CD4-positive, alpha-beta T cell treated with Interleukin-6 at 100 ng/mL for 8 hours (primary cell): ENCODE results near the gene TDRD12.
"Not testable (repeated sequence)": the region's sequence is repeated elsewhere in the genome, so short reads cannot be mapped to it uniquely, and the experiment has no call there.

ENCODE experiments used
- DNase-seq: peaks from one replicate; pipeline ENCODE4 v3.0.0-alpha.2; 2020; ENCODE audit warnings: mixed read lengths, low spot score

The TDRD12 gene

DNA sequence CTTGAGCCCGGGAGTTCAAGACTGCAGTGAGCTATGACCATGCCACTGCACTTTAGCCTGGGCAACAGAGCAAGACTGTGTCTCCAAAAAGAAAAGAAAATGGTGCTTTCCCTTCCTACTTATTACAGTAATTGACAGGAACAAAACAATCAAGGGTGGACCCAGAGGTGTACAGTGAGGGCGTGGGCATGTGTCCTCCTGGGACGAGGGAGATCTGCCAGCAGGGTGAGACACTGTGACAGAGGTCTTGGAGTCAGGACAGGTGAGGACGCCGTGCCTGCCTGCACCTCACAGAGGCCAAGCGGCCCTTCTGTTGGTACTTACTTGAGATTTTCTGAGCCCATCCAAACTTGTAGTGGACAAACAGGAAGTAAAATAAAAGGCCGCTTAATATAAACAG lies 113.3 kb downstream of the TDRD12 start:
- DNase-seq, result not testable (repeated sequence)

DNA sequence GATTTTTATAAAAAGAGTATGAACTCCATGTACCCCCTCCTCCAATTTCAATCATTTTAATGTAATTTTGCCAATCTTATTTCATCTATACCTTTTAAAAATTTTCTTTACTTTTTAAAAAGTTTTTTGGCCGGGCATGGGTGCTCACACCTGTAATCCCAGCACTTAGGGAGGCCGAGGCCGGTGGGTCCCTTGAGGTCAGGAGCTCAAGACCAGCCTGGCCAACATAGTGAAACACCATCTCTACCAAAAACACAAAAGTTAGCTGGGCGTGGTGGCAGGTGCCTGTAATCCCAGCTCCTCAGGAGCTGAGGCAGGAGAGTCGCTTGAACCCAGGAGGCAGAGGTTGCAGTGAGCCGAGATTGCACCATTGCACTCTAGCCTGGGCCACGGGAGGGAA lies 113.8 kb downstream of the TDRD12 start:
- DNase-seq, result not testable (repeated sequence)

DNA sequence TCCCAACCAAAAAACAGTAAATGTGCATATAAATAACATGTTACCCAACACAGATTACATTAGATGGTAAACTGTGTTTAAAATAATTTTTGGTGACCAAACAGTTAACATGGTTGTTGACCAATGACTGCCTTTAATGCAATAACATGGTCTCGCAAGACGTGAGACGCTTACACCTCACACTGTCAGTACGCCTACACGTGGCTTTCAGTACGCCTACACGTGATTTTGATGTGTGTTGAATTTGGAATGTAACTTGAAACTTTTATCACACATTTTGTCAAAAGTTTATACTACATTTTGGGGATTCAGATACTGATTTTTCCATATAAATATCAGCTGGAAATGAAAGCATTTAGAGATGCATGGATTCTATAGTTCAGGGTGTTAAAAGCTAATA lies 118.0 kb downstream of the TDRD12 start:
- no peak for DNase-seq

DNA sequence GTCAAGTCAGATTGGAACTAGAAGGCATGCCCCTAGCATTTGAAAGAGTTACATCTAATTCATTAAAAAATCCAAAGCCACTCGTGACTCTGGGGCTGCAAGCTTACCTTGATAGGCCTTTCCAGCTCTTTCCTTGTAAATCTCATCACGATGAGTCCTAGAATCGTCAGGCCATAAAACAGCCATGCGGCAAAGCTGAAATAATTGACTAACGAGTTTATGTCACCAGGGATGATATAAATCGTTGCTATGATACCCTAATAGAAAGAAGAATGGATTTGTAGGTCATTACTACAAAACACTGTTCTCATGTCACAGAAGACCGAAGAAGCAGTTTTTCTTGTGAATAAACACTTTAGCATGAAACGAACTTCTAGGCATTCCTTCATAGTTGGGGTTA lies 122.5 kb downstream of the TDRD12 start:
- no peak for DNase-seq

DNA sequence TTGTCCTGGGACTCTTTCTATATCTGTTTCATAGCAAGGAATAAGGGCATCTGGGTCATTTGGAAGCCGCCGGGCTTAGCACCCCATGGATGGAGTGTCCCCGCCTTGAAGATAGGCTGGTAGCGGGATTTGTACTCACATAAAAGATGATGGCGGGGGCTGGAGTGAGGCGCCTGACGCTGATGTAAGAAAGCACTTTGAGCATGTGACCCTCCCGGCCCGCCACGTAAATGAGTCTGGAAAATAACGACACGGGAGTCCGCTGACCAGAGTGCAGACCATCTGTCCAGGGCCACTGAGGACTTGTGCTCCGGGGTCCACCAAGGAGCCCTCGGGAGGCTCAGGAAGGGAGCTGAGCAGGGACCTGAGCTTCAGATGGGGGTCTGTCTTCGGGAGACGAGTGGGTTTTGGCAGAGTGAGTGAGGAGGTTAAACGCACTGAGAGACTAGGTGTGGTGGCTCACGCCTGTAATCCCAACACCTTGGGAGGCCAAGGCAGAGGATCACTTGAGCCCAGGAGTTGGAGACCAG lies 124.2 kb downstream of the TDRD12 start:
- DNase-seq, result no peak

DNA sequence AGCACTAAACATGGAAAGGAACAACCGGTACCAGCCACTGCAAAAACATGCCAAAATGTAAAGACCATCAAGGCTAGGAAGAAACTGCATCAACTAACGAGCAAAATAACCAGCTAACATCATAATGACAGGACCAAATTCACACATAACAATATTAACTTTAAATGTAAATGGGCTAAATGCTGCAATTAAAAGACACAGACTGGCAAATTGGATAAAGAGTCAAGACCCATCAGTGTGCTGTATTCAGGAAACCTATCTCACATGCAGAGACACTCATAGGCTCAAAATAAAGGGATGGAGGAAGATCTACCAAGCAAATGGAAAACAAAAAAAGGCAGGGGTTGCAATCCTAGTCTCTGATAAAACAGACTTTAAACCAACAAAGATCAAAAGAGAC lies 128.5 kb downstream of the TDRD12 start:
- DNase-seq, result not testable (repeated sequence)

DNA sequence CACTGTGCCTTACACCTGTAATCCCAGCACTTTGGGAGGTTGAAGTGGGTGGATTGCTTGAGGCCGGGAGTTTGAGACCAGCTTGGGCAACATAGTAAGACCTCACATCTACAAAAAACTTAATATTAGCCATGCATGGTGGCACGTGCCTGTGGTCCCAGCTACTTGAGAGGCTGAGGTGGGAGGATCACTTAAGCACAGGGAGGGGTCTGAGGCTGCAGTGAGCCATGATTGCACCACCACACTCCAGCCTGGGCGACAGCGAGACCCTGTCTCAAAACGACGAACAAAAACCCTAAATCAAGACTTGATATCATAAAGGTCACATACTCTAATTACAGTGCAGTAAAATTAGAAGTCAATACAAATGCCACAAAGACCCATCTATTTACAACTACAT lies 132.6 kb downstream of the TDRD12 start:
- no peak for DNase-seq

DNA sequence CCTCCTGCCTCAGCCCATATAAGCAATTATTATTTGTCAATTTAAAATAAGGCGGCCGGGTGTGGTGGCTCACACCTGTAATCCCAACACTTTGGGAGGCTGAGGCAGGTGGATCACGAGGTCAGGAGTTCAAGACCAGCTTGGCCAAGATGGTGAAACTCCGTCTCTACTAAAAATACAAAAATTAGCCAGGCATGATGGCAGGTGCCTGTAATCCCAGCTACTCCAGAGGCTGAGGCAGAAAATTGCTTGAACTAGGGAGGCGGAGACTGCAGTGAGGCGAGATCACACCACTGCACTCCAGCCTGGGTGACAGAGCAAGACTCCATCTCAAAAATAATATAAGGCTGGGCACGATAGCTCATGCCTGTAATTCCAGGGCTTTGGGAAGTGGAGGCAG lies 137.3 kb downstream of the TDRD12 start:
- not testable (repeated sequence) for DNase-seq

DNA sequence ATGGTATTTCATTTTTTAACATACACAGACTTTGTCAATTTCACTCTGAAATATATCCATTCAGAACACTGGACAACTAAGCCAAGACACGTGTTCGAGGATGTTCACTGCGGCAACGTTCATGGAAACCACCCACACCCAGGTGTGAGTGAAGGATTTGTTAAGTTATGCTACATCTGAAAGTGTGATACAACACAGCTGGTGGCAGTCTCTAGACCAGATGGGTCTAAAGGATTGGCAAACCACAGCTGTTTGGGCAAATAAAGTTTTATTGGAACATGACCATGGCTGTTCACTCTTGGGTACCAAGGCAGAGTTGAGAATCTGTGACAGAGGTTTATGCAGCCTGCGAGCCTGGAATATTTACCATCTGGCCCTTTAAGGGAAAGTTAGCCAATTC lies 138.0 kb downstream of the TDRD12 start:
- no peak for DNase-seq

DNA sequence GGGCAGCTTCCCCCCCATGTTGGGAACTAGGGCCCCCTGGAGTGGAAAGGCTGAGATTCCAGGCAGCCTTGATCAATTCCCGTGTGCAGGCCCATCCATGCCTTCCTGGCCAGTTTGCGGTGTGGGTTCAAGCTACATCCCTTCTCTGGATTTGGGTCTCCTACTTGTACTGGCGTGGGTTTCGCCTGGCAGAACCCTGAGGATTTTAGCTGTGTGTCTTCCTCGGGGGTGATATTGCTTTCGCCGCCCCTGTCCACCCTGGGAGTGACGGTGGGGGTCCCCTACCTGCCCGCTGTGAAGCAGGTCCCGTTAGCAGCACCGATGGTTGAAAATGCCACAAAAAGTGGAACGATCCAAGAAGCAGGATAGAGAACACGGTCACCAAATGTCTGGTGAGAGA lies 138.6 kb downstream of the TDRD12 start:
- DNase-seq, result no peak

DNA sequence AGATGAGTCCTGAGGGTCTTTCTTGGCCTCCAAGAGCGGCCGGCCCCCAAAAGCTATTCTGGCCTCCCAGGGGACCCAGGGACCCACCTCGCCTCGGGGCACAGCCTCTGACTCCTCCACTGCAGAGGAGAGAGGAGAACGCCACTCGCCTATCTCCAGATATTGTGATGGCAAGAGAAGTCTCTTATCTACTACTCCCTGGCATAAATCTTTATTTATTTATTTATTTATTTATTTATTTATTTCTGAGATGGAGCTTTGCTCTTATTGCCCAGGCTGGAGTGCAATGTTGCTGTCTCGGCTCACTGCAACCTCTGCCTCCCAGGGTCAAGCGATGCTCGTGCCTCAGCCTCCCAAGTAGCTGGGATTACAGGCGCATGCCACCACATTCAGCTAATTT lies 139.0 kb downstream of the TDRD12 start:
- no peak for DNase-seq

DNA sequence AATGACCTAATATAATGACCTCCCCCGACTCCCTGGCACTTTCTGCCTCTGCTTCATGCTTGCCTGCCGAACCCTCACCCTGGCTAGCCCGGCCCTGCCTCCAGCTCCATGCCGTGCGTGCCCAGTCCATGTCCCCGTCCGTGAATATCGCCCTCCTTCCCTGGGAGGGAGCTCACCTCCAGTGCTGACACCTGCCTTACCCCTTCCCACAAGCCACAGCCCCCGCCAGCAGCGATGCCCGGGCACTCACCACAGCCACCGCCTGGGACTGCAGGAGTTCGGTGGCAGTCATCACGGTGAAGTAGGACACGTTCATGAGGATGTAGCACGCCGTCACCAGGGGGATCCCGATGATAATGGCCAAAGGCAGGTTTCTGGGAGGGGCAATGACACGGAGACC lies 140.0 kb downstream of the TDRD12 start:
- DNase-seq, result no peak

DNA sequence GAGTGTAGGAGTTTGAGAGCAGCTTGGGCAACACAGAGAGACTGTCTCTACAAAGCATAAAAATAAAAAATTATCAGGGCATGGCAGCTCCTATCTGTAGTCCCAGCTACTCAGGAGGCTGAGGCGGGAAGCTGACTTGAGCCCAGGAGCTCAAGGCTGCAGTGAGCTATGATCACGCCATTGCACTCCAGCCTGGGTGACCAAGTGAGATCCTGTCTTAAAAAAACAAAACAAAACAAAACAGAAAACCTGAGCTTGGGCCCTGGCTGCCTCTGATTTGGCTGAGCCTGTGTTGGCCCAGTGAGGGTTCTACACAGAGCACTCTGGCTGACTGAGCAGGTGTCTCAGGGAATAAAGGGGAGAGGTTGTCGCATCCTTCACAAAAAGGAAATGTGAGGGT lies 142.0 kb downstream of the TDRD12 start:
- DNase-seq, result no peak

DNA sequence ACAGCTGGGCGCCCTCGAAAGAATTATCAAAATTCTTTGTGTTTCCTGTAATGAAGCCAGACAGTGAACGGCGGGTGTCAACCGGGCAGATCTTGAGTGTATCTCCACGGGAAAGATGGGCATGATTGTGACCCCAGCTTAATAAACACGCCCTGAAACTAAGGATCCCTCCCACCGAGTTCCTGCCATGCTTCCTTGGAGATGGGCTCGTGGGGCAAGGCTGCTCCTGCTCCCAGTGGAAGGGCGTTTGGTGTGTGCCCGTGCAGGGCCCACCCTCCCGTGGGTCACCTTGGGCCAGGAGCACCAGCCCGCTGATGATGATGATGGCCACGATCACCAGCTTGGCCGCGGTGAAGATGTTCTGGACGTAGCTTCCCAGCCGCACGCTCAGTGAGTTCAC lies 142.6 kb downstream of the TDRD12 start:
- DNase-seq, result no peak

DNA sequence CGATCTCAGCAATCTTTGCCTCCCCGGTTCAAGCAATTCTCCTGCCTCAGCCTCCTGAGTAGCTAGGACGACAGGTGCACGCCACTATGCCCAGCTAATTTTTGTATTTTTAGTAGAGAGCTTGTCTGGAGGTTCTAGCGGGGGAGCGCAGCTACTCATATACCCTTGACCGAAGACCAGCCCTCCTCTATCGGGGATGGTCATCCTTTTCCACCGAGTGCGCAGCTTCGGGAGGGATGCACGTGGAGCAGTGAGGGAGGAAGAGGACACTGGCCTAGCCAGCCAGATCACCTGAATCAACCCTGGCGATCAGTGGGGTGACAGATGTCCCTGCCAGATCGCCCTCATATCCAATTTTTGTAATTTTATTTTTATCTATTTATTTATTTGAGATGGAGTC lies 143.2 kb downstream of the TDRD12 start:
- no peak for DNase-seq

DNA sequence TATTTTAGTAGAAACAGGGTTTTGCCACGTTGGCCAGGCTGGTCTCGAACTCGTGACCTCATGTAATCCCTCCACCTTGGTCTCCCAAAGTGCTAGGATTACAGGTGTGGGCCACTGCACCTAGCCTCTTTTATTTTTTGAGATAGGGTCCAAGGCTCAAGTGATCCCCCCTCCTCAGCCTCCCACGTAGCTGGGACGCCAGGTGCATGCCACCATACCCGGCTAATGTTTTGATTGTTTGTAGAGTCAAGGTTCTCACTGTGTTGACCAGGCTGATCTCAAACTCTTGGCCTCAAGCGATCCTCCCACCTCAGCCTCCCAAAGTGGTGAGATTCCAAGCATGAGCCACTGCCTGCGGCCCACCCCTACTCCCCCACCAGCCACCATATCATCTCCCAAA lies 143.7 kb downstream of the TDRD12 start:
- no peak for DNase-seq

DNA sequence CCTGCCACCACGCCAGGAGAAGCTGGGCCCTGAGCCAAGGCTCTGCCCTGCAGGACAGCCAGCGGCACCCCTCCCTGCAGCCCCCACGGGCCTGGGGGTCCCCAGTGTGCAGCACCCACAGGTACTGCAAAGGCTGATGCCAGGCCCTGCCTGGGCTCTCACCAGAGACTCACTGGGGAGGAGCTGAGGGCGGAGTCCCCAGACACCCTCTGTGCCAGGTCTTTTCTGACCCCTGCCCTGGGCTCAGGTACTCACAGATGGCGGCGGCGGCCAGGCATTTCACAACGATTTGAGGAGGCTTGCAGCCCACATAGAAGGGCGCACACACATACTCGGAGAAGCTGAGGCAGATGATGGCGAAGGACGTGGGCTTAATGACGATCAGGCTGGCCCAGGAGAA lies 144.3 kb downstream of the TDRD12 start:
- no peak for DNase-seq

DNA sequence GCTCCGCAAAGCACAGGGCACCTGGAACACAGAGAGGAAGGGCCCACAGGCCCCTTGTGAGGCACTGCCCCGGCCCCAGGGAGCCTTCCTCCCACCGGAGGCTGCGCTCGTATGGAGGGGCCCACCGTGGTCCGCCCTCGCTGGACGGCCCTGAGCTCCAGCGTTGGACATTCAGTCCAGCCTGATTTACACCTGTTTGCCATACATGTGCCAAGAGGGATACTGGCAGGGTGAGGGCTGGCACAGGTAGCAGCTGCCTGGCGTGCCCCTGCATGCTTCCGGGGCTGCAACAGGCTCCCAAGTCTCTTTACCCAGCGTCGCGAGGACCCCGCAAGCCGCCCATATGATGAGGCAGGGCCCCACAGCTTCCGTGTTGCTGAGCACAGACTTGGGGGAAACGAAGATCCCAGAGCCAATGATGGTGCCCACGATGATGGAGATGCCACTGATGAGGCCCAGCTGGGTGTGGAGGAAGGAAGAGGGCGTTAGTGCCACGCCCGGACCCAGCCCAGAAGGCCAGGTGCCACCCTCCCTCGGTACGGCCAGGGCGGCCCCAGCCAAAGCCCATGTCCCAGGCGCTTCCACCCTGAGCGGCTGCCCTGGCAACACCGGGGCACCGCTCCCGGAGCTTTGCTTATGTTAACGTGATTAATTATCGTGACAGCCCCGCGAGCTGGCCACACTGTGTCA lies 144.9 kb downstream of the TDRD12 start:
- DNase-seq, result no peak

DNA sequence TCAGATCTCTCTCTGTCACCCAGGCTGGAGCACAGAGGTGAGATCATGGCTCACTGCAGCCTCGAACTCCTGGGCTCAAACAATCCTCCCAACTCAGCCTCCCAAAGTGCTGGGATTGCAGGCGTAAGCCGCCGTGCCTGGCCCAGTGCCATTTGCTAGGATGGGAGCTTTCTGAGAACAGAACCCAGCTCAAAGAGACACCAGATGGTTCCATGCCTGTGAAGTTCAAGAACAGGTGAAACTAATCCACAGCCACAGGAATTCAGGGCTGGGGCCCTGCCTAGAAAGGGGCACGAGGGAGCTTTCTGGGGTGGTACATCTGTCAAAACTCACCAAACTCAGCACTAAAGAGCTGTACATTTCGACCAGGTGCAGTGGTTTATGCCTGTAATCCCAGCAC lies 145.8 kb downstream of the TDRD12 start:
- DNase-seq, result no peak

DNA sequence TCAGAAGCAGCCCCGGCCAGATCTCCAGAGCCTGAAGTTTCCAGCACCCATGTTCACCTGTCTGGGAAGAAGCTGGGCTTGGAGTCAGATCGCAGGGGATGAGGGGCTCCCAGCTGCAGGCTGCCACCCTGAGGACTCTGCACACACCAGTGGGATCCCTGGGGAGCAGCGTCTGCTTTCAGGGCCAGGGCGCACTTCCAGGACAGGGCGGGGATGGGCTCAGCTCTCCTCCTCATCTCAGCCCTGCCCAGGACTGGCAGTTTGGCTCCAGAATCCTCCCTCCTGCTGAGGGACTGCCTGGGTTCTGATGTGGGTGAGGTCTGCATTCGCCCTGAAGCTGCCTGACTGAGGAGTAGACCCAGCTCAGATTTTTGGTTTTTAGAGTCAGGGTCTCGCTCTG lies 146.5 kb downstream of the TDRD12 start:
- no peak for DNase-seq

DNA sequence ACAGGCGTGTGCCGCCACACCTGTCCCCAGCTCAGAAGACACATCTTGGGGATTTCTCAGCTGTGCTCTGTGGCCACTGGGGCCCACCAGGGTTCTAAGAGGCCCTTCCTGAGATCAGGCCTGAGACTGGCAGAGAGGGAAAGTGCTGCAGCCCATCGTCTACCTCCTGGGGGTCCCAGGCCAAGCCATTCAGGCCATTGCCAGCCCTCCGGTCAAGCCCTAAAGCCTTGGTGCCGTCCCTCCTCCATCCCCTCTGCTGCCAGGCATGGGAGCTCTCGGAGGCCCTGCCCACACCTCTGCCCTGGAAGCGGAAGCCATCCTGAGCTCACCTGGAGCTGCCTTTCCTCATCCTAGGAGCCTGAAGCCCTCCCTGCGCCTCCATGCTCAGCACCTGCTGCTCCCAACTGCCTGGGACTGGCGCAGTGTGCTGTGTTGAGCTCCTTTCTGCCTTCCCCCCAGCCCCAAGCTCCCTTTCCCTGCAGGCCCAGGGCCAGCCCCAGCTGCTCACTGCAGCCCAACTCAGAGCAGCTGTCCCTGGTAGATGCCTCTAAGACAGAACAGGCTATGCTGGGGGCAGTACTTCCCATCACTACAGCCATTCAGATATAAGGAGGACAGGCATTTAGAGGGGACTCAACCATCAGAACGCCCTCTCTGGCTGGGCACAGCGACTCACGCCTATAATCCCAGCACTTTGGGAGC lies 147.1 kb downstream of the TDRD12 start:
- no peak for DNase-seq

DNA sequence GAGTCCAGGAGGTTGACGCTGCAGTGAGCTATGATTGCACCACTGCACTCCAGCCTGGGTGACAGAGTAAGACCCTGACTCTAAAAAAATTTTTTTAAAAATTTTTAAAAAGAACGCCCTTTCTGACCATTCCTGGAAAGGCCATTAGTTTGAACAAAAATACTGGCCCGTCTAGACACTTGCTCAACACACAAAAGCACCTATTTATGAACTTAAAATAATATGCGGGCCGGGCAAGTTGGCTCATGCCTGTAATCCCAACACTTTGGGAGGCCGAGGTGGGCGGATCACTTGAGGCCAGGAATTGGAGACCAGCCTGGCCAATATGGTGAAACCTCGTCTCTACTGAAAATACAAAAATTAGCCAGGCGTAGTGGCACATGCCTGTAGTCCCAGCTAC lies 147.9 kb downstream of the TDRD12 start:
- not testable (repeated sequence) for DNase-seq

DNA sequence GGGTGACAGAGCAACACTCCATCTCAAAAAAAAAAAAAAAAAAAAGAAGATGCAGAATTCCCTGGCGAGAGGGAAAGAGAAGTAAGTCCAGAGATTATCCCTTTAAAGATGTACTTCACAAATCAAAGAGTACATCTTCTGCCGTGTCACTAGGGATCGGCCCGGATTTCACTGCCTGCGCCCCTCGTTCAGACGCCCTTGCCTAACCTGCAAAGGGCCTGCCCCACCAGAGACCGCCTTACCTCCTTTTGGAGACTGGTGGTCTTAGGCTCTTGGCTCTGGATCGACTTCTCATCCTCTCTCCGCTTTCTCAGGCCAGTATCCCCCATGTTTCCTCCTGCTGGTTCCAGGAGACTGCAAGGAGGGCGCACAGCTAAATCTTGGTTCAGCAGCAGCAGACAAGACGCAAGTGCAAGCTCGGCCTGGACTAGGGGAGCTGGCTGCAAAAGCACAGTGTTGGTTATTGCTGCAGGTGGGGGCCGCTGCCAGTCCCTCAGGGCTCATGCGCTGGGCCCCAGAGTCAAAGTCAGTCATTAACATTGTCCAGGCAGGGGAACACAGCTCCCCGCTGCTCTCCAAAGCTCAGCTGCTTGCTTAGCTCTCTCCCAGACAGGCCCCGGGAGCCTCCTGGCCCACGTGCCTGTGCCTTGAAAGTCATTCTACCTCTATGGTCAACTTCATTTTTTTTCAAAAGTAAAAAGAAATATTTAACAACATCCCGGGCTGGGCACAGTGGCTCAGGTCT lies 148.8 kb downstream of the TDRD12 start:
- no peak for DNase-seq
